Fibroblast of skin of left biceps (primary cell): Measurements from ENCODE around the gene HDGFL3.

ENCODE experiments used
- DNase-seq, 2 experiments: peaks; one replicate each; pipeline ENCODE4 v3.0.0-alpha.2; 2013; ENCODE audit warnings: low read depth in 2 of 2

Gene HDGFL3

GRCh38 chr15:83127547-83128150 is 80.0 kb downstream of the HDGFL3 start:
- DNase-seq = no peak

GRCh38 chr15:83123529-83123928 is 84.1 kb downstream of the HDGFL3 start:
- no peak for DNase-seq

GRCh38 chr15:83119968-83120581 is 87.5 kb downstream of the HDGFL3 start:
- DNase-seq = no peak

GRCh38 chr15:83118968-83119367 is 88.7 kb downstream of the HDGFL3 start:
- DNase-seq = no peak

- no peak for DNase-seq
These were observed 89.3 kb downstream of the HDGFL3 start for GRCh38 chr15:83118291-83118827.

- DNase-seq = no peak
These were observed 91.6 kb downstream of the HDGFL3 start for GRCh38 chr15:83115831-83116565.

GRCh38 chr15:83115410-83115809 is 92.2 kb downstream of the HDGFL3 start:
- no peak for DNase-seq

GRCh38 chr15:83114856-83115255 is 92.8 kb downstream of the HDGFL3 start:
- DNase-seq = no peak

- no peak for DNase-seq
These were observed 93.5 kb downstream of the HDGFL3 start for GRCh38 chr15:83113881-83114674.

GRCh38 chr15:83112956-83113299 is 94.7 kb downstream of the HDGFL3 start:
- no peak for DNase-seq

- DNase-seq = peak in 1 of 2 experiments; percentile 6
These were observed 95.2 kb downstream of the HDGFL3 start for GRCh38 chr15:83112233-83112955.

GRCh38 chr15:83111149-83111548 is 96.5 kb downstream of the HDGFL3 start:
- DNase-seq = no peak

GRCh38 chr15:83110381-83110780 is 97.2 kb downstream of the HDGFL3 start:
- DNase-seq = no peak

- DNase-seq = no peak
These were observed 98.1 kb downstream of the HDGFL3 start for GRCh38 chr15:83109532-83109931.

- DNase-seq = no peak
These were observed 99.1 kb downstream of the HDGFL3 start for GRCh38 chr15:83108266-83109219.

- DNase-seq = no peak
These were observed 99.8 kb downstream of the HDGFL3 start for GRCh38 chr15:83107841-83108181.

GRCh38 chr15:83106994-83107840 is 100.4 kb downstream of the HDGFL3 start, which contains the start of gene TM6SF1:
Gene TM6SF1 (plus strand): TSS chr15:83107645. CDS start chr15:83107681, 36 bp downstream.
- no peak for DNase-seq

GRCh38 chr15:83105440-83105839 is 102.2 kb downstream of the HDGFL3 start:
- no peak for DNase-seq

GRCh38 chr15:83104141-83104540 is 103.5 kb downstream of the HDGFL3 start:
- no peak for DNase-seq
